Activated CD4-positive, CD25-positive, alpha-beta regulatory T cell treated with anti-CD3 and anti-CD28 coated beads, Interleukin-2, amount 50 U/mL, for 16 hours (primary cell): ENCODE measurements around the gene ZNF839.
"Not testable (repeated sequence)": the region's sequence is repeated elsewhere in the genome, so short reads cannot be mapped to it uniquely, and the experiment has no call there.

Experiments used
- DNase-seq: peaks from one replicate; pipeline ENCODE4 v3.0.0-alpha.2; 2020; ENCODE audit warnings: low read depth, low spot score

Gene ZNF839

DNA sequence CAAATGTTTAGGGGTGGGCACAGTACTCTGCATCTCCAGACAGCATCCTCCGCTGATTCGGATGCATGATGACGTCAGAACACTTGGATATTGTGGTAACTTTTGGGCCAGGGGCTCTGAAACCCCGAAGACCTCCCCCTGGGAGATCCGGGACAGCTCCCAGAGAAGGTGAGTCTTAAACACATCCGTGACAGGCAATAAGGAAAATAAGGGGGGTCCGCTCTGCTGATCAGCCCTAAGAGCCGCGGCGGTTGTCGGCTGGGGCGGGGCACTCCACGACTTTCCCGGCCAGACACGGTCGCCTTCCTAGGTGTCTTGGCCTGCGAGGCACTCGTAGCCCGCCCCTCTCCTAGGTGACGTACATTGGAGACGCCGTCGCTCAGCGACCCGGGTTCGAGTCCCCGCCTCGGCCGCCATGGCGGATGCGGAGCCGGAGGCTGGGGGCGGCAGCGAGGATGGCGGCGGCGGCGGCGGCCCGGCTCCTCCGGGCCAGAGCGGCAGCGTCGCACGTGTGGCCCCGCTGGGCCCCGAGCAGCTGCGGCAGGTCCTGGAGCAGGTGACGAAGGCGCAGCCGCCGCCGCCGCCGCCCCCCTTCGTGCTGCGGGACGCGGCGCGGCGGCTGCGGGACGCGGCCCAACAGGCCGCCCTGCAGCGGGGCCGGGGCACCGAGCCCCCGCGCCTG is at the start of gene ZNF839:
Gene ZNF839, plus strand, starts transcription at position 396 of the 682 bp plus-strand sequence. Its CDS starts 20 bp downstream, at position 416.
- peak; percentile 86 for DNase-seq

DNA sequence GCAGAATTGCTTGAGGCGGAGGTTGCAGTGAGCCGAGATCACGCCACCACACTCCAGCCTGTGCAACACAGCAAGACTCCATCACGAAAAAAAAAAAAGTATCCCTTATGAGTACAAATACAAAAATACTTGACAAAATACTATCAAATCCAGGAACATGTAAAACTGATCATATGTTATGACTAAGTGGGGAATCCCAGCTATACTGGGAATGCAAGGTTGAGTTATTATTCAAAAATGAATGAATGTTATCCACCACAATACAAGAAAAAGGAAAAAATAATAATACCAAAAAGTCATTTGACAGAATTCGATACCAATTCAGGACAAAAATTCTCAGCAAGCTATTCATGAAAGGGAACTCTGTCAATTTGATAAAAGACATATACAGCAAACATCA is 47.2 kb upstream of the ZNF839 start:
- no peak for DNase-seq

DNA sequence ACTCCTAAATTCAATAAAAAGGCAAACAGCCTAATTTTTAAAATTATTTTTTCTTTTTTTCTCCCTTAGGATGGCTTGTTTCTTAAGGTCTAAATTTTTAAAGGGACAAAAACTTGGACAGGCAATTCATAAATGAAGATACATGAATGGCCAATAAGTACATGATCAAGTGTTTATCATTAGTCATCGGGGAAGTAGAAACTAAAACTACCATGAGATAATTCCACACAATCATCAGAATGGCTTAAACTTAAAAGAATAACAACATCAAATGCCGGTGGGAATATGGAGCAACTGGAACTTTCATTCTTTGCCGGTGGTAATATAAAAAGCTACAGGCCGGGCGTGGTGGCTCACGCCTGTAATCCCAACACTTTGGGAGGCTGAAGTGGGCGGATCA is 43.7 kb upstream of the ZNF839 start:
- DNase-seq, result no peak

DNA sequence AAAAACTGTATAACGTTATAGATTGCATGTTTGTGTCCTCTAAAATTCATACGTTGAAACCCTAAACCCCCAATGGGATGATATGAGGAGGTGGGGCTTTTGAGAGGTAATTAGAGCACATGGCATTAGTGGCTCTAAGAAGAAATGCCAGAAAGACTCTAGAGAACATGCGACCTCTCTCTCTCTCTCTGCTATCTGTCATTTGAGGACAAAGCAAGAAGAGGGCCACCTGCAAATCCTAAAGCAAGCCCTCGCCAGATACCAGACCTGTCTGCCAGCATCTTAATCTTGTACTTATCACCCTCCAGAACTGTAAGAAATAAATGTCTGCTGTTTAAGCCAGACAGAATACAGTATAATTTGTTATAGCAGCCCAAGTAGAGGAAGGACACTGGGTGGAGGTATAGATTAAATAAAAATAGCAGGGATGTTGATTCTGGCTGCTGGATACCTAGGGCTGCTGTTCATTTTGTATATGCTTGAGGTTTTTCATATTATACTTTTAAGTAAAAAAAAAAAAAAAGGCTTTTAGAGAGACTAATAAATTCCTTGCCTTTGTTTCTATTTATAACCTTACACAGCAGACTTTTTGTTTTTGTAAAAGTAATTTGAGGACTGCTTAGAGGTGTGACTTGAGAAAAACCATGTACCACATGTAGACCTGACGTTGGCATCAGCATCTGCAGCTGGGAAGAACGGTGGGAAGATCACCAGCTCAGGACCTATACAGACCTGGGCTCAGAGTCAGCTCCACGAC is 41.5 kb upstream of the ZNF839 start:
- DNase-seq, result no peak

DNA sequence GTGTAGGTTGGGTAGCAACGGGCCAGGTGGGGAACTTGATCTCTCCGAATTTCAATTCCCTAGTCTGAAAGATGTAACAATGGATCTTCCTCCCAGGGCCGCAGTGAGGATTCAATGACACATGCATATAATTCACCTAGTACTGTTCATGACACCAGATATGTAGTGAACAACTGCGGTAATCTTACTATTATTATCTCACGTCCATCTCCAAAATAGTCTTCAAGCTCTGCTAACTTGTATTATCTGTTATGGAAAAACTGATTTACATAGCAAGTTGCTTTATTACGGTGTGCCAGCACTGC is 41.0 kb upstream of the ZNF839 start:
- no peak for DNase-seq

DNA sequence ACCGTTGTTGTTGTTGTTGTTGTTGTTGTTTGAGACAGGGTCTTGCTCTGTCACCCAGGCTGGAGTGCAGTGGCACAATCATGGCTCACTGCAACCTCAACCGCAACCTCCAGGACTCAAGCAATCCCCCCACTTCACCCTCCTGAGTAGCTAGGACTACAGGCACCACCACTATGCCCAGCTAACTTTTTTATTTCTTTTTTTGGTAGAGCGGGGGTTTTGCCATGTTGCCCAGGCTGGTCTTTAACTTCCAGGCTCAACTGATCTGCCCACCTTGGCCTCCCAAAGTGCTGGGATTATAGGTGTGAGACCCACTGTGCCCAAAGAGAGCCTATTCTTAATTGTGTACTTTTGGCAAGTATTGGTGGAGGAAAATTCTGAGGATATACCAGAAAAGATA is 40.3 kb upstream of the ZNF839 start:
- DNase-seq, result no peak

DNA sequence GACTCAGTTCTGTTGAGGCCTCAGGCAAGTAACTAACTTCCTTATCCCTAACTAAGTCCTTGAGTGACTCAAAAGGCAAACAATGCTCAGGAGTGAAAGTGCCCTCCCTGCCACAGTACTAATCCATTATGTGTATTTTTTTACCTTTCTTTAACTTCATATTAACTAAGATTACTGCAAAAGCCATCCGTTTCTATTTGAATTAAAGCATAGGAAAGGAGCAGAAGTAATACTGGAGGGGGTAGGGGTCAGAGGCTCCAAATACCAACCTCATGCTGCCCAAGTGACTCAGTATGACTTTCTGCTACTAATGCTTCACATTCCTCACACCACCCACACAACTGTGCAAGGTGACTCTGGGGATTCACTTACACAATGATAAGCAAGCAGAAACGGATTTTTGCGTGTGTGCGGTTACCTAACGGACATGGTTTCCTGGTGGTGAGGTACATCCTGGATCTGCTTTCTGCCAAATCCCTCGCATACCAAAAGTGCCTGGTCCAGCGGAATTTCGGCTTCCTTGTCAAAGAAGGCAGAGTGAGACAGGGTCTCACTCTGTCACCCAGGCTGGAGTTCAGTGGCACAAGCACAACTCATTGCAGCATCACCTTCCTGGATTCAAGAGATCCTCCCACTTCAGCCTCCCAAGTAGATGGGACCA is 39.7 kb upstream of the ZNF839 start:
- no peak for DNase-seq

DNA sequence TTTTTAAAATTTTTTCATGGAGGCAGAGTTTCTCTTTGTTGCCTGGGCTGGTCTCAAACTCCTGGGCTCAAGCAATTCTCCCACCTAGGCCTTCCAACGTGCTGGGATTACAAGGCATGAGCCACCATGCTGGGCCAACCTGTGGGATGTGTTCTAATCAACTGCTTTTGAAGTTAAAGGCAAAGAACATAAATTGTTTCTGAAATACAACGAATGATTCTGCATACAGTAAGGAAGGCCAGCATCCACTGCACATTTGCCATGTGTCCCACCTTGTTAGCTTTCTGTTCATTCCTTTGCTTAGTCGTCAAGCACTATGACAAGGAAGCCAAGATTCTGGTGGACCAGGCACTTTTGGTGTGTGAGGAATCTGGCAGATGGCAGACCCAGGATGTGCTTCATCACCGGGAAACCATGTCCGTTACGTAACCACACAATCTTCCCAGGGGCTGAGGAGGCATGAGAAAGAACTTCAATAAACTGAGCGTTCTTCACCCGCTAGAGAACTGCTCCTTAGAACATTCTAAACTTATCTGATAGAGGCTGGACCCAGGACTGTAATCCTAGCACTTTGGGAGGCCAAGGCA is 39.1 kb upstream of the ZNF839 start:
- DNase-seq, result no peak

DNA sequence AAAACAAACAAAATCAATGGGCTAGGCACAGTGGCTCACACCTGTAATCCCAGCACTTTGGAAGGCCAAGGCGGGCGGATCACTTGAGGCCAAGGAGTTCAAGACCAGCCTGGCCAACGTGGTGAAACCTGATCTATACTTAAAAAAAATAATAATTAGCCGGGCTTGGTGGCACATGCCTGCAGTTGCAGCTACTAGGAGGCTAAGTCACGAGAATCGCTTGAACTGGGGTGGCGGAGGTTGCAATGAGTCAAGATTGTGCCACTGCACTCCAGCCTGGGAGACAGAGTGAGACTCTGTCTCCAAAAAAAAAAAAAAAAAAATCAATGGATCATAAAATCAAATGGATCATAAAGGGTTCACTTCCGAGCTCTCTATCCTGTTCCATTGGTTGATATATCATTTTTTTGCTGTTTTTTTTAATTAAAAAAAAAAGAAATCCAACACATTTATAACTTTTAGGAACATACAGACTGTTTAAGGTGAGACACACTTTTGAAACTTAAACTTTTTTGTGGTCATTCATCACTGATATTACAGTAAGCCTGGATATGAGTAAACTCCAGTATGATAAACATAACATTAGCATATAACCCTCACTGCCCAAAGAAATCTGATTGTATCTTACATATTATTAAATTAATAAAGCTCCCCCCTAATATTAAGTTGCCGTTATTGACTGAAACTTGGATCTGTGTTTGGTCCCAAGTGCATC is 36.6 kb upstream of the ZNF839 start:
- no peak for DNase-seq

DNA sequence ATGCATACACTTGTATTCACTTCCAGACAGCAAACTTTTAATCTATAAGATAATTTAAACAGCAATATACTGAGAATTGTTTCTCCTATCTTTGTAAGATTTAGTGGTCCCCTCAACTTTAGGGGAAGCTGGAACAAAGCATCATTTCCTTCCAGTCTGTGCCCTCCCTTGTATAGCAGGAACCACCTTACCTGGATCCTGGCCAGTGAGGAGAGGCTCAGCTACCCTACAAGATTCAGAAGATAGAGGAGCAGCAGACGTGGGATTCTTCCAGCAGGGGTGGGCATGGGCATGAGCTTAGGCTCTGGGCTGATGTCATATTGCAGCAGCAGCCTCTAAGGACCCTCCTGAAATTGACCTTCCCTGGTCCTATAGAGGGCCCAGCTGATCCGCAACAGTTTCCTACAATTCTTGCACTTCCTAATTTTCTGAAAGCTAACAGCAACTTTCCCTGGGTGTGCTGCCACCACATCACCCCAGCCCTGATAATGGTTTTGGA is 35.9 kb upstream of the ZNF839 start:
- DNase-seq, result no peak

DNA sequence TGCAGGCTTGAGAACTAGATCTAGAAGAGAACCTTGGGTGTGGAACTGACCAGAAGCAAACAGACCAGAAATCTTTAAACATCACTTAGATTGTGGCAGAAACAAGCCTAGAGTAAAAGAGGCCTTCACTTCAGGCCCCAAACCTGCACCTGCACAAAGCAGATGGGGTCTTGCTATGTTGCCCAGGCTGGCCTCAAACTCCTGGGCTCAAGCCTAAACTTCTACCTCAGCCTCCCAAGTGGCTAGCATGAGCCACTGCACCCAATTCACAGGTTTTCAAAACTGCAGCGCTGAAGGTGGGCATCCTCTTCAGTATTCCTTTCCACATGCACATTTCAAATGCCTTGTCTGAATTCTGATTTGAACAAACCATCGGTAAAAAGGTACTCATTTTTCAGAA is 34.4 kb upstream of the ZNF839 start:
- no peak for DNase-seq

DNA sequence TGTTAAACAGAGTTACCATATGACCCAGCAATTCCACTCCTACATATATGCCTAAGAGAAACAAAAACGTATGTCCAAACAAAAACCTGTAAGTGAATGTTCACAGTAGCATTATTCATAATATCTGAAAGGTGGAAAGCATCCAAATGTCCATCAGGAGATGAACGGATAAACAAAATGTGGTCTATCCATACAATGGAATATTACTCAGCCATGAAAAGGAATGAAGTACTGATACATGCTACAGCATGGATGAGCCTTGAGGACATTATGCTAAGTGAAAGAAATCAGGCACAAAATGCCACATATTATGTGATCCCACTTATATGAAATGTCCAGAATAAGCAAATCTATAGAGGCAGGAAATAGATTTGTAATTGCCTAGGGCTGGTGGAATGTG is 31.4 kb upstream of the ZNF839 start:
- DNase-seq, result no peak

DNA sequence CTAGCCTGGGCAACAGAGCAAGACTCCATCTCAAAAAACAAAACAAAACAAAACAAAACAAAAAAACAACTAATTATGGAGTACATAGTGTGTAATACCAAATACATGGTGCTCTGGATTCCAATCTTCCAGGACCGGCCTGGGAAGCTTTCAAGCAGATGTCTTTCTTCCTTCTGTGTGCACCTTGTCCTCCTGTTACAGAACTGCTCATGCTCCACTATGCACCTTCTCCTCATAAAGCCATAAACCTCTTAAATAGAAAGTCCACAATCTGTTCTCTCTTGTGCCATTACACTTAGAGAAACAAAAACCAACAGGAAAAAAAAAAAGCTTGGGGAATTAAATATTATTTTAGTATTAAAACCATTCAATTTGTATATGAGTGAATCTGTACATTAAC is 27.1 kb upstream of the ZNF839 start:
- DNase-seq, result no peak

DNA sequence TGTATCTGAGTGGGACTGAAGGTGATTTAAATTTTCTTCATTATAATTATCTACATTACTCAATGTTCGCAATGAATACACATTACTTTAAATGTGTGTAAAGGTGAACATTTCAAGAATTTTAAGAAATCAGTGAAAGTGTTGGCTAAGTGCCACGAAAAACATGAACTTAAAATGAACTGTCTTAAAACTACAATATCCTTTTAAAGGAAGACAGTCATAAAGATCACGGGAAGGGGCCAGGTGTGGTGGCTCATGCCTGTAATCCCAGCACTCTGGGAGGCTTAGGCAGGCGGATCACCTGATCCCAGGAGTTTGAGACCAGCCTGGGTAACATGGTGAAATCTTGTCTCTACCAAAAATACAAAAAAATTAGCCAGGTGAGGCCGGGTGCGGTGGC is 25.8 kb upstream of the ZNF839 start:
- no peak for DNase-seq

DNA sequence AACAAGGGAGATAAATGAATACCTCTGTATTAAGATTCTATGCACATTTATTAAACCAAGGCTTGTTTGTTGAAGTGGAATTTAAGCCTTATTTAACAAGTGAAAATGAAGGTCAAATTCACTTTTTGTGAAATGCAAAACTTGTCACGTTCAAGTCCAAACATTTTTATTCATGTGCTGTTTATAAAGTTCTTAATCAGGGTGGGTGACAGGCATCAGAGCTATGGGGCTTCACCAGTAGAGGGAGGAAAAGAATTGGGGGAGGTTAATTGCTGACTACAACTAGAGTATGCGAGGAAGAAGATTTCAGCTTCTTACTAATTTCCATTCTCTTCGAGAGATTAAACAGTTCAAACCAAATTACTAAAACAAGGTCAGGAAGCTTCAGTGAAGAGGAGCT is 24.3 kb upstream of the ZNF839 start:
- DNase-seq, result no peak

DNA sequence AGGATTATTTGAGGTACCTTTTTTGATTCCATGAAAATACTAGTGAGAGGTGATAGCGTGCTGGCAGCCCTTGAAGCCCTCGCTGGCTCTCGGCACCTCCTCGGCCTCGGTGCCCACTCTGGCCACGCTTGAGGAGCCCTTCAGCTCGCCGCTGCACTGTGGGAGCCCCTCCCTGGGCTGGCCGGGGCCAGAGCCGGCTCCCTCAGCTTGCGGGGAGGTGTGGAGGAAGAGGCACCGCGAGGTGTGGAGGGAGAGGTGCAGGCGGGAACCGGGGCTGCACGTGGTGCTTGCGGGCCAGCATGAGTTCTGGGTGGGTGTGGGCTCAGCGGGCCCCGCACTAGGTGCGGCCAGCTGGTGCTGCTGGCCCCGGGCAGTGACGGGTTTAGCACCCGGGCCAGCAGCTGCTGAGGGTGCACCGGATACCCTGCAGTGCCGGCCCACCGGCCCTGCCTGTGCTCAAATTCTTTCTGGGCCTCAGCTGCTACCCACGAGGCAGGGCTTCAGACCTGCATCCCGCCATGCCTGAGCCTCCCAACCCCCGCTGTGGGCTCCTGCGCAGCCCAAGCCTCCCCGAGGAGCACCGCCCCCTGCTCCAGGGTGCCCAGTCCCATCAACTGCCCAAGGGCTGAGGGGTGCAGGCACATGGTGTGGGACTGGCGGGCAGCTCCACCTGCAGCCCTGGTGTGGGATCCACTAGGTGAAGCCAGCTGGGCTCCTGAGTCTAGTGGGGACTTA is 21.9 kb upstream of the ZNF839 start:
- no peak for DNase-seq

DNA sequence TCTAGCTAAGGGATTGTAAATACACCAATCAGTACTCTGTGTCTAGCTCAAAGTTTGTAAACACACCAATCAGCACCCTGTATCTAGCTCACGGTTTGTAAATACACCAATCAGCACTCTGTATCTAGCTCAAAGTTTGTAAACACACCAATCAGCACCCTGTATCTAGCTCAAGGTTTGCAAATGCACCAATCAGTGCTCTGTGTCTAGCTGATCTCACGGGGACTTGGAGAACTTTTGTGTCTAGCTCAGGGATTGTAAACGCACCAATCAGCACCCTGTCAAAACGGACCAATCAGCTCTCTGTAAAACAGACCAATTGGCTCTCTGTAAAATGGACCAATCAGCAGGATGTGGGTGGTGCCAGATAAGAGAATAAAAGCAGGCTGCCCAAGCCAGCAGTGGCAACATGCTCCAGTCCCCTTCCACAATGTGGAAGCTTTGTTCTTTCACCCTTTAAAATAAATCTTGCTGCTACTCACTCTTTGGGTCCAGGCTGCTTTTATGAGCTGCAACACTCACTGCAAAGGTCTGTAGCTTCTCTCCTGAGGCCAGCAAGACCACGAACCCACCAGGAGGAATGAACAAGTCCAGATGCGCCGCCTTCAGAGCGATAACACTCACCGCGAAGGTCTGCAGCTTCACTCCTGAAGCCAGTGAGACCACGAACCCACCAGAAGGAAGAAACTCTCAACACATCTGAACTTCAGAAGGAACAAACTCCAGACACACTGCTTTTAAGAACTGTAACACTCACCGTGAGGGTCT is 21.1 kb upstream of the ZNF839 start:
- DNase-seq, result not testable (repeated sequence)

DNA sequence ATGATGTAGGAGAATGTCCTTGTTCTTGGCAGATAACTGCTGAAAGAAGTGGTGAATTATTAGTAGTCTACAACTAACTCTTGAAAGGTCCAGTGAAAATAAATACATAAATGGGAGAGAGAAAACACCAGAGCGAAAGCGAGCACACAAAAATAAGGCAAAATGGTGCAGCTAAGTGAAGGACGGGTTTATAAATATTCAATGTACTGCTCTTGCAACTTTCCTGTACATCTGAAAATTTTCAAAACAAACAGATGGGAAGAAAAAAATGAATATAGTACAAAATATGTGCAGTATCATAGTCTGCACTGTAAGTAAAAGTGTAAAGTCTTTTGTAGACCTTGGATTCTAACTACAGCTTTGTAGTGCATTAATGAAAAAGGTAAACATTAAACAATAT is 15.9 kb upstream of the ZNF839 start:
- DNase-seq, result no peak

DNA sequence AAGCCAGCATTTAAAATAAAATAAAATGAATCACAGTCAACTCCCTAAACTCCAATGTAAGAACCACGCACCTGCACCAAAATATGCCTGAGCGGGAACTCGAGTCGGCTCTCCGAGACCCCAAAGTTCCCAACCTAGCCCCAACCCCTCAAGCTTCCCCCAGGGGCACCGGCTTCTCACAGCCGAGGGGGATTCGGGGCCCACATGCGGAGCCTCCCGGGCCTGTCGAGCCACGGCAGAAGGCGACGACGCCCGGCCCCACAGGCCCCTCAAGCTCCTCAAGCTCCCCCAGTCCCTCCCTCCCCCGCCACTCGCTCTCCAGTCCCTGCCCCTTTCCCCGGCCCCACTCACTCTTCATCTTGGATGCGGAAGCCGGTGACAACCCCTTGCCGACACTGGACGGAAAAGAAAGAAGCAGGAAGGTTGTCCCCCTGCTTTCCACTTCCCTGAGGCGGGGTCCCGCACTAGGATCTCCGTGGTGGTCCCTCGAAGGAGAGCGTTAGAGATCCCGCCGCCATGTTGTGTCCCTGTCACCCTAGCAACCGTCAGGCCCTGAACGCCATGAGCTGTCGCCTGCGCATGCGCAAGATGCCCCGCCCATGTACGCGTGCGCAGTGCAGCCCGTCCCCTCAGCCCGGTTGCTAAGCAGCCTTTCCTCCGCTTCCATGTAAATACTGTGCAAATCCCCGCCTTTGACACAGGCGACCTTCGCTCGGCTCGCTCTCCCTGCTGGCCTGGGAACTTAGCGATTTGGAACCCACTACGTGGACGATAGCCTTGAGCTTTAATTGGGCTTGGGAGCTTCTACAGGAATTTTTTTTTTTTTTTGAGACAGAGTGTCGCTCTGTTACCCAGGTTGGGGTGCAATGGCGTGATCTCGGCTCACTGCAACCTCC is 14.7 kb upstream of the ZNF839 start, which contains the start of gene MOK:
Gene MOK, minus strand, starts transcription at position 554 of the 896 bp plus-strand sequence. Its CDS starts 196 bp downstream, at position 358.
- peak; percentile 92 for DNase-seq
